SK-N-DZ (cell line): Measurements from ENCODE around the gene DDX5.
A peak's percentile ranks its signal among the peaks of the same experiment; 100 is the strongest.
"Not testable (repeated sequence)": the region's sequence is repeated elsewhere in the genome, so short reads cannot be mapped to it uniquely, and the experiment has no call there.

Experiments
- DNase-seq: peaks from one replicate; pipeline ENCODE4 v3.0.0-alpha.2; 2015; ENCODE audit warnings: low spot score

DDX5 gene

DNA sequence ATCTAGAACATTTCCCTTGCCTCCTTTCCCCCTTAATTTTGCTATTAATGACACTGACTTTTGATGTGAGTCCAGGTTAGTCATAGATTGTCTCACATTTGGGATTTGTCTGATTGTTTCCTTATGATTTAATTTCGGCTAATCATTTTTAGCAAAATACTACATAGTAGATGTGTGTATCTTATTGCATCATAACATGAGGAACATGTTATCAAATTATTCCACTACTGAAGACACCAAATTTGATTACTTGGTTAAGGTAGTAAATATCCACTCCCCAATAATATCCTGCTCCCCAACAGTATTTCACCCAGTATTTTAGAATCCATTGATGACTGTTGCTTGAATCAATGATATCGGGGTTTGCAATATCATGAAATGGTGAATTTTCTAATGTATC lies 12.0 kb downstream of the DDX5 start:
- no peak for DNase-seq

DNA sequence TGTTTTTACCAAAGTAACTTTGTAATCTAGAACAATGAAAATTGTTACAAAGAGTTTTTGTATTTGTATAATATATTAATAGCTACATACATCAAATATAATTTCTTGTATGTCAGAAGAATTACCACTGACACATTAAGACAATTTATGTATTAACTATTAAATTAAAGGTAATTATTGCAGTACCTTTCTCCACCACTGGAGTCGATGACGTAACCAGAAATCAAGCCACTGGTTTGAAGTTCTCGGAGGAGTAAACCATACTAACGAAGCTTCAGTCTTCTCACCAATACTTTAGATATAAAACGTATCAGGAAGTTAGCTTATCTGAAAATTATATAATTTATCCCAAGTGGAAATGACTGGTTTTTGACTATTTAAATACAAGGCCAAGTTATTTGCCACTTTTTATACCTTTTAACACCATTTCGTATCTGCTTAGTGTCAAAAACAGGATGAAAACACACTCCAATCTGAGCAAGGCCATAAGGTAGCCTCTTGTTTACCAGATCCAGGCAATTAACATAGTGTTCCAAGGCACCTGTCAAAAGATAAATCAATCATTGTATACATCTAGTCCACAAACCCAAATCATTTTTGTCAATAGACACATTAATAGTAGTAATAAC lies 13.5 kb downstream of the DDX5 start:
- DNase-seq: no peak

DNA sequence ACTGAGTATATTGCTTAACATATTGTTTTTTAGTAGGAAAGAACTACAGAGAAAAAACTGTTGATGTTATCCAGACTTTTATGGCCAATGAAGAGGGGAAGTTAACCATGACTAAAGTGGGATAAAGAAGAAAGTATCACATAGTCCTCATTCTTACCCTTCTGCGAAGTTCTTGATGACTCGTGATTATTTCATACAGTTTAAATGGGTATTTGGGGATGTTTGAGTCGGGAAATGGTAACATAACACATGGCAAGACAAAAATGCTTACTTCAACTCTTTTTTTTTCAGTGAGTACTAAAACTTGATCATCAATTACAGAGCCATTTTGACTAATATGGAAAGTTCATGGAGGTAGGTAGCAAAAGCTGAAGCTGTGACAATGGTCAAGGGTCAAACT lies 14.1 kb downstream of the DDX5 start:
- DNase-seq: no peak

DNA sequence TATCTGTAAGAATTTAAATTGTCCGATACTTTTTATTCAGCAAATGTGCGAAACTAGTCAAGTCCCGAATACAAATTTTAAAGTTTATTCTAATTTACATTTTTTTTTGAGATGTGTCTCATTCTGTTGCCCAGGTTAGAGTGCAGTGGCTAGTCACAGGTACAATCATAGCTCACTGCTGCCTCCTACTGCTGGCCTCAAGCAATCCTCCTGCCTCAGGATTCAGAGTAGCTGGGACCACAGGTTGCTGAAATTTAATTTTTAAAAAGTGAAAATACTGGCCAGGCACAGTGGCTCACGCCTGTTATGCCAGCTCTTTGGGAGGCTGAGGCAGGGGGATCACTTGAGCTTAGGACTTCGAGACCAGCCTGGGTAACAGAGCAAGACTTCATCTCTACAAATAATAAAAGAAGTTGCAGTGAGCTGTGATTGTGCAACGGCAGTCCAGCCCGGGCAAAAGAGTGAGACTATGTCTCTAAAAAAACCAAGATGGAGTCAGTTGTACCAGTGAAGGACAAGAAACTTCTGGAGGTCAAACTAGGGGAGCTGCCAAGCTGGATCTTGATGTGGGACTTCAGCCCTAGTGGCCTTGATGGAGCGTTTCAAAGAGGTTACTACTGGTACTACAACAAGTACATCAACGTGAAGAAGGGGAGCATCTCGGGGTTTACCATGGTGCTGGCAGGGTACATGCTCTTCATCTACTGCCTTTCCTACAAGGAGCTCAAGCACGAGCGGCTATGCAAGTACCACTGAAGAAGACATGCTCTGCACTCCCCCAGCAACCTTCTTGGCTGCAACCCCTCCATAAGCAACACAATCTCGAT lies 14.8 kb downstream of the DDX5 start:
- no peak for DNase-seq

DNA sequence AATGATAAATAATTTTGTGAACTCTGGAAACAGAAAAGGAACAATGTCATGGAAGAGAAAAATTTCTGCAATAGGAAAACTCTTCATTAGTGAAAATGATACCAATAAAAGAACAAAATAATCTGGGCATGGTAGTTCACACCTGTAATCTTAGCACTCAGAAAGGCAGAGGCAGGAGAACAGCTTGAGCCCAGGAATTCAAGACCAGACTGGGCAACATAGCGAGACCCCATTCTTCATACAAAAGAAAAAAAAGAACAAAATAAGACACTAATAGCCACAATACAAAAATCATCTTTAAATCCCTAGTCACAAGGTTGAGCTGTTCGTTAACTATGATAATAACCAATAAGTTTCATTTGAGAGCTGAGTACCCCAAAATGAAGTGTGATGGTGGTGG lies 17.8 kb downstream of the DDX5 start:
- no peak for DNase-seq

DNA sequence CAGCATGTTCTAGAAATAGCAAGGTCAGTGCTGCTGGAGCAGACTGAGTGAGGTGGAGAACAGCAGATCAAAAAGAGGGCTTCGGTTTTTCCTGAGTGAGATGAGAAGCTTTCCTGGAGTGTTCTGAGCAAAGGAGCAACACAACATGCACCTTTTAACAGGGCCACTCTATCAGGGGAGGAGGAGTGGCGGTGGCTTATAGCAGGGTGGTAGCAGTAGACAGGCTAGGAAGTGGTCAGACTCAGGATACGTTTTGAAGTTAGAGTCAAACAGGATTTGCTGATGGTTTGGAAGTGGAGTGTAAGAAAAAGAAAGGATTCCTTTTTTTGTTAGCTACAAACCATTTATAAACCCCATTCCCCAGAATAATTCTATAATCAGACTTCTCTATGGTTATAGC lies 21.7 kb downstream of the DDX5 start:
- no peak for DNase-seq

DNA sequence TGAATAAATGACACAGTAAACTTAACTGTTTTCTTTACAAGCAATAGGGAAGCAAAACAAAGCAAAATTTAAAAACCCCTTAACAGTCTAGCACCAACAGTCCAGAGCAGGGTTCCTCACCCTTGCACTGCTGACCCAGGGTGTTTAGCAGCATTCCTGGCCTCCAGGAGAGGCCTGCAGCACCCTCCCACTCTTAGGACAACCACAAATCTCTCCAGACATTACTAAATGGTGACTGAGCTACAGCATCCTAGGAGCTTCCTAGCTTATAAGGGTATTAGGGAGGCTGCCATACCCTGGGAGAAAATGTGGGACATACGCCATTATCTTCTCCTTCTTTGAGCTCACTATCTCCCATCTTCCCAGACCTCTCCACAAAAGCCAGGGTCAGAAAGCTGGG lies 25.1 kb downstream of the DDX5 start:
- DNase-seq: no peak

DNA sequence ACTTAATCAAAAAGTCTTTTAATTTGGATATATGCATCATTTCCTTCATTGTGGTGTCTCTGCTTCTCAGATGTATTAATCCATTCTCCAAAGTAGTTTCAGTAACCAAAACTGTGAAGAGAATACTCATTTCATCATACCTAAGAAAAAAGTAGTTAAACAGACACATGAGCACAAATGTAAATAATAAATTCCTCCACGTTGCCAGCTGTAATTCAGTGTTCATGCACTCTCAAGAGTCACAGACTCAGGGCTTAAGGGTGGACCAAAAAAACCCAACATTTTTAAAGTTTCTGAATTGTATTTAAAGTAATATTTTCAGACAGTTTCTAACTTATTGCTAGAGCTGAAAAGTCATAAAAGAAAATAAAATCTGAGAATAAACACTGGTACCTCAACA lies 28.2 kb downstream of the DDX5 start:
- DNase-seq: no peak

DNA sequence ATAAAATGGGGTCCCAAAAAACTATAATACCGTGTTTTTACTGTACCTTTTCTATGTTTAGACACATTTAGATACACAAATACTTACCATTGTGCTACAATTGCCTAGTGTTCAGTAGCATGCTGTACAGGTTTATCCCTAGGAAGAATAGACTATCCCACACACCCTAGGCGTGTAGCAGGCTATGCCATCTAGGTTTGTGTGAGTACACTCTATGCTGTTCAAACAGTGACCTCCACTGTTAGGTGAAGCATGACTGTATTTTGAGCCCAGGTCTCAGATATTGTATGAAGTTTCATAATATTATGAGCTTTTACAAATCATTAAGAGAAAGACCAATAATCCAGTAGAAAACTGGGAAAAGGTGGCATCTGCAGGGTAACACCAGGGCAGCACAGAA lies 33.5 kb downstream of the DDX5 start:
- no peak for DNase-seq

DNA sequence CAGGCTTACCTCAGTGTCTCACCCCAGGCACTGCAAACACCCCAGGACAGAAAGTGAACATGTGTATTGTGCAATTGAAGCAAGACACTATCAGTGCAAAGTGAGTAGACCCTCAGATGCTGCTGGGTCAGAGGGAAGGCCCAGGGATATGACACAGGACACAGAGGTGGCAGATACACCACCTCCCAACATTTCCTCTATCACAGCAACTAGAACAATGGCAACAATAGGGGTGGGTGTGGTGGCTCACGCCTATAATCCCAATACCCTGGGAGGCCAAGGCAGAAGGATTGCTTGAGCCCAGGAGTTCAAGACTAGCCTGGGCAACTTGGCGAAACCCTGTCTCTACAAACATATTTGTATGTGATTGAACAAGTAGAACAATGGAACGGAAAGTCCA lies 34.6 kb downstream of the DDX5 start:
- DNase-seq: no peak

DNA sequence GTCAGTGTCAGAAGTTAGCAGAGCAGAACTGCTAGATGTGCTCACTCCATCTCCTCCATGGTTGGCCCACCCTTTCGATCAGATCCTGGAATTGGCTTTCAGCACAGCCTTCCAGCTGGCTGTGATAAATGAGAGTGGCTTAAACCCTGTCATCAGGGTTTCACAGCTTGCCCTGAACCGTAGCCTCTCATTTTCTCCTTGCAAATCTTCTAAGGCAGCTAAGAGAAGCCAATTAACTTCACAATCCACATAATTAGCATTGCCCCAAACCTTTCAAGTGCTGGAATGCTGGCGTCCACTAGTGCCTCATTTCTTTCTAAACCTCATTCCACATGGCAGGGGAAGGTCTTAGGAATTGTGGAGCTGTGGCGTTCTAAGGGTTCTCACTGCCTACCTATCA lies 35.5 kb downstream of the DDX5 start:
- no peak for DNase-seq

DNA sequence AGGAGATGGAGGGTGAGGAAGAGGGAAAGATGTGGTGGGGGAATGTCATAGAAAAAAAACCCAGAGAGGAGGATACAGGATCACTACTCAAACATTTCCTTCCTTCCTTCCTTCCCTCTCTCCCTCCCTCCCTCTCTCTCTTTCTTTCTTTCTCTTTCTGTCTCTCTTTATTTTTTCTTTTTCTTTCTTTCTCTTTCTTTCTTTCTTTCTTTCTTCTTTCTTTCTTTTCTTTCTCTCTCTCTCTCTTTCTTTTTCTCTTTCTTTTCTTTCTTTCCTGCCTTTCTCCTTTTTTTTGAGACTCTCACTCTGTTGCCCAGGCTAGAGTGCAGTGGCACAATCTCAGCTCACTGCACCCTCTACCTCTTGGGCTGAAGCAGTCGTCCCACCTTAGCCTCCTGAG lies 39.3 kb downstream of the DDX5 start:
- not testable (repeated sequence) for DNase-seq

DNA sequence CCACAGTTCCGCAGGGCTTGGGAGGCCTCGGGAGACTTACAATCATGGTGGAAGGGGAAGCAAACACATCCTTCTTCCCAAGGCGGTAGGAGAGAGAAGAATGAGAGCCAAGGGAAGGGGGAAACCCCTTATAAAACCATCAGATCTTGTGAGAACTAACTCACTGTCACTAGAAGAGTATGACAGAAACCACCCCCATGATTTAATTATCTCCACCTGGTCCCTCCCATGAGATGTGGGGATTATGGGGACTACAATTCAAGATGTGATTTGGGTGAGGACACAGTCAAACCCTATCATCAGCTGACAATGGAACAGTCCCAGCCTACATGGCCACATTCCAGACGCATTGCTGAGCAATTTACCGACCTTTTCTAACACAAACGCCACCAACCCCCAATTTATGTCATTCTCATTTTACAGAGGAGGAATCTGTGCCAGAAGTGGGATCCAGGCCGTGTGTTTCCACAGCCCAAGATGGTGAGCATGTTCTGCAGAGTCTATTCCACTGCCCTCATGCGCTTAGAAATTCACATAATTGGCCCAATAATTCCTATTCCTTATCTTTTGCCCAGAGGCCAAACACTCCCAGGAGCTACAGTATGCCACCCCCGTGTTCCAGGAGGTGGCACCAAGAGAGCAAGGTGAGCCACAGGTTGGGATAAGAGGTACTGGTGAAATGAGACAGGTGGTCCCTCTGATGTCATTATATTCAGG lies 39.9 kb downstream of the DDX5 start:
- DNase-seq: peak; percentile 29

DNA sequence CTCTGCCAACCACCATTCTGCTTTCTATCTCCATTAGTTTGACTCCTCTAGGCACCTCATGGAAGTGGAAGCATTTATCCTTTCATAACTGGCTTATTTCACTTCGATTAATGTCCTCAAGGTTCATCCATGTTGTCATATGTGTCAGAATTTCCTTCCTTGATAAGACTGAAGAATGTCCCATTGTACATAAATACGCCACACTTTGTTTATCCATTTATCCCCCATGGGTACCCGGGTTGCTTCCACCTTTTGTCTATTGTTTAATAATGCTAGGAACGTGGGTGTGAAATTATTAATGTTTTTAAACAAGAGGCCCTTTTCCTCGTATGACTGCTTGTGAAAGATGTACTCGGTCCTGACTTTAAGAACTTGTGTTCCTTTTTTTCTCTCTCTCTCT lies 44.3 kb downstream of the DDX5 start:
- DNase-seq: no peak

DNA sequence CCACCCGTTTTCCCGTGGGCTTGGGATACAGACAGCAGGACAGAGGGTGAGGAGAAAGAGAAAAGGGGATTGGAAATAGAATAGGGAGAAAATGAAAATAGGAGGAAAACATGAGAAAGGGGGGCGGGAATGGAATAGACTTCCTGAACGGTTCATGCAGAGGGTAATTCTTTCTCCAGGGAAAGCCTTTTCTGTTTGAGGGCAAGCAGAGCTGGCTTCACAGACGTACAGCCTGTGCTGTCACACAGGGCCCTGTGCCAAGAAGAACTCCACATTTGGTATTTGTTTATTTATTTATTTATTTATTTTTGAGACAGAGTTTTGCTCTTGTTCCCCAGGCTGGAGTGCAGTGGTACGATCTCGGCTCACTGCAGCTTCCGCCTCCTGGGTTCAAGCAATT lies 45.1 kb downstream of the DDX5 start:
- no peak for DNase-seq

DNA sequence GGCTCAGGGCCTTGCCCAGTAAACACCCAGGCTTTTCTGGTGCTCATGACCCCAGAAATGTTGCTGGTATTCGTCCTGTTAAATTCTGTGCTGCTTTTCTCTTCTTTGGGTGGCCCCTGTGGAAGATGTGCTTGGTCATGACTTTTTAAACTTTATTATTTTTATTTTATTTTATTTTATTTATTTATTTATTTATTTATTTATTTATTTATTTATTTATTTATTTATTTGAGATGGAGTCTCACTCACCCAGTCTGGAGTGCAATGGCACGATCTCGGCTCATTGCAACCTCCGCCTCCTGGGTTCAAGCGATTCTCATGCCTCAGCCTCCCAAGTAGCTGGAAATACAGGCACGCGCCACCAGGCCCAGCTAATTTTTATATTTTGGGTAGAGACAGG lies 46.3 kb downstream of the DDX5 start:
- not testable (repeated sequence) for DNase-seq

DNA sequence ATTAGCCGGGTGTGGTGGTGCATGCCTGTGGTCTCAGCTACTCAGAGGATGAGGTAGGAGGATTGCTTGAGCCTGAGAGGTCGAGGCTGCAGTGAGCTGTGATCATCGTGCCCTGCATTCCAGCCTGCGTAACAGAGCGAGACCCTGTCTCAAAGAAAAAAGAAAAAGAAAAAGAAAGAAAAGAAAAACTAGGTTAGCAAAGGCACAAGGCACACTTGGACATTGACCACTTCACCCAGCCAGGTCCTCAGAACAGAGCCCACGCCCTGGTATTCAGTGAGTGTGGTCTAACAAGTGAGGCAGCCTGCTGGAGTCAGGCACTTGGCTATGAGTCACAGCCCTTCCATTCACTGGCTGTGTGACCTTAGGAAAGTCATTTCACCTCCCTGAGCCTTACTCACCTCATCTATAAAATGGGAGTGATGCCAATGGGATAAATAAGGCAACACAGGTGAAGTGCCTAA lies 46.8 kb downstream of the DDX5 start:
- no peak for DNase-seq

DNA sequence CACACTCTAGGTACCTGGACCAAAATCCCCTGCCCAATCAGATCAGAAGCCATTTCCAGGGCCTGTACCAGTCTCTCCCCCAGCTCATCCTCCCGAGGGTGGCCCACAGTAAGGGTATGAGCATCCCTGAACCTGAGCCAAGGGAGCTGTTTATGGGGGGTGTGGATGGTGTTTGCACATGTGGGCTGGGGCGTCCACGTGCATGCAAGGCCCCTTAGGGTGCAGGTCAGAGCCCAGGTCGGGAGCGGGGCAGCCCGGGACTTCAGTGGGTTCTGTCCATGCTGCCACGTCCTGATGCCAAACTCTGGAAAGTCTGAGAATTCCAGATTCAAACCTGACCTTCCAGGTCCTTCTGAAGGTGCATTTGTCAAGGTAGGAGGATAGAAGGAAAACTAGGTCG lies 47.3 kb downstream of the DDX5 start:
- no peak for DNase-seq

DNA sequence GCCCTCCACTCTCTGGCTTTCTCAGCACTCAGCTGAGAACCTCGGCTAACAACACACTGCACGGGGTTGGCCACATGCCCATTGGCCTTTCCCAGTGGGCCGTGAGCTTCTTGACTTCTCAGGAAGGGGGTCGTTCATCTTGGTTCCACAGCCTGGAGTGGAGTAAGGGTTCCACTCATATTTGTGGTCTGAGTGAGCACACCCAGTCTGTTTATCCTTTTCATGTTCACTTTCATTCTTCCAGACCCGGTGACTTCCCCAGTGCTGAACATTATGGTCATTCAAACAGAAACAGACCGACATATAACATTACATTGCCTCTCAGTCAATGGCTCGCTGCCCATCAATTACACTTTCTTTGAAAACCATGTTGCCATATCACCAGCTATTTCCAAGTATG lies 48.9 kb downstream of the DDX5 start:
- DNase-seq: no peak

DNA sequence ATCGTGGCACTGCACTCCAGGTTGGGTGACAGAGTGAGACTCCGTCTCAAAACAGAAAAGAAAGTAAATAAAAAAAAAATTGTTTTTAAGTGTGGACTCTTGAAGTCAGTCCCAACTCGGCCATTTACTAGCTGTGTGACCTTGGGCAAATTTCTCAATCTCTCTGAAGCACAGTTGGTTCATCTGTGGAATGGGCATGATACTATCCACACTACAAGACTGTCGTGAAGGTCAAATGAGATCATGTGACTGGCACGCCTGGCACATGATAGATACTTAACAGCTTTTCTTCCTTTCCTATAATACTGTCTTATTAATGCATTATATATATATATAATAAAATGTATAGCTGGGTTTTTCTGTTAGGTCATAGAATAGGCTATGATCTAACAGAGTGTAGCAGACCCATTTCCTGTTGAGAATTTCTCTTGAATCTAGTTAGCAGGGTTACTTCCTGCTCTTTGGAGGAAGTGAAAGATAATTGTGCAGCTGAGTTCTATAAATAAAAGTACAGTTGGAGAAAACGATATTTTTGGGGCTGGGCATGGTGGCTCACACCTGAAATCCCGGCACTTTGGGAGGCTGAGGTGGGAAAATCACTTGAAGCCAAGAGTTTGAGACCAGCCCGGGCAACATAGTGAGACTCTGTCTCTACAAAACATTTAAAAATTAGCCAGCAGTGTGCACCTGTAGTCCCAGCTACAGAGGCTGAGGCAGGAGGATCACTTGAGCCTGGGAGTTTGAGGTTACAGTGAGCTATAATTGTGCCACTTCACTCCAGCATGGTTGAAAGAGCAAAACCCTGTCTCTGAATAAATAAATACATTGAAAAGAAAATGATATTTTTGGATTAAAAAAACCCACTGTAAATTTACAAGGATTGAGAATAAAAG lies 49.9 kb downstream of the DDX5 start:
- no peak for DNase-seq

DNA sequence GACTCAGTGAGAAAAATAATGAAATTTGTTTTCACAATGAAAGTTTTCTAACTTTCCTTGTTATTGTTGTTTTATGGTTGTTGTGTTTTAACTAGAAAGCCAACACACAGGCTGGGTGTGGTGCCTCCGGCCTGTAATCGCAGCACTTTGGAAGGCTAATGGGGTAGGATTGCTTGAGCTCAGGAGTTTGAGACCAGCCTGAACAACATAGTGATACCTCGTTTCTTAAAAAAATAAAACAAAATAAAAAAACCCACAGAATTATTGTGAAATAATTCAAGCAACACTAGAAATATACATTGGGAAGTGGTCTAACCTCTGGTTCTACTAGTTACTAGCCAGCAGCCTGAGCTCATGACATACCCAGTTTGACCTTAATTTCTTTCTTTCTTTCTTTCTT lies 56.5 kb downstream of the DDX5 start:
- no peak for DNase-seq
